Breast epithelium (tissue), 3 donors: Measurements from ENCODE around the gene PDE6B.

Experiments
- CTCF ChIP-seq, 3 donors: fragments of 450-650 bp; IDR thresholded peaks; one replicate each; pipeline ENCODE4 v1.5.1; 2016 to 2017; ENCODE audit warnings: antibody characterized with exemption in 3 of 3, mild to moderate bottlenecking in 3 of 3, moderate library complexity in 3 of 3
- POLR2AphosphoS5 ChIP-seq, 3 donors: sonication (generic); formaldehyde crosslinking; IDR thresholded peaks; one replicate each; pipeline ENCODE4 v1.6.1; 2017; ENCODE audit warnings: antibody characterized with exemption in 3 of 3

- no peak for TF ChIP-seq CTCF (IDR thresholded peaks at IDR 0.05)
- TF ChIP-seq POLR2AphosphoS5 (IDR thresholded peaks at IDR 0.05), result no peak
Observed at GRCh38 chr4:620201-620600, 5.2 kb upstream of the PDE6B start.
